Natural killer cell (primary cell): ENCODE results near the gene IDH3B. TPM values are rescaled to one million over a fixed set of nuclear protein-coding genes. Genes with fewer than 3 reads are reported as not detected.
"Not testable (repeated sequence)": the region's sequence is repeated elsewhere in the genome, so short reads cannot be mapped to it uniquely, and the experiment has no call there.

Source experiments
- ATAC-seq, 3 donors: fragments of 150-1000 bp in 2 of 3; fragments of 200-7000 bp in 1 of 3; cut with Tn5 transposase; 1 replicate in 1 of 3; 2 replicates in 2 of 3; pipeline ENCODE4 v1.10.0; 2021; ENCODE audit warnings: mild to moderate bottlenecking in 2 of 3, moderate library complexity in 2 of 3
- DNase-seq, 2 donors: peaks; one replicate each; pipeline versions ENCODE4 v3.0.0 to v3.0.0-alpha.2; 2013 to 2021; ENCODE audit warnings: mixed read lengths in 1 of 2
- H3K27ac ChIP-seq: one replicate; pipeline ENCODE4 v1.5.1; 2013; ENCODE audit warnings: mild to moderate bottlenecking, low read length
- H3K27me3 ChIP-seq: one replicate; pipeline ENCODE4 v1.6.1; 2013; ENCODE audit warnings: low read length; ENCODE audit not compliant: control insufficient read depth, insufficient read depth
- H3K36me3 ChIP-seq: one replicate; pipeline ENCODE4 v1.6.1; 2013; ENCODE audit warnings: low read length; ENCODE audit not compliant: control insufficient read depth, insufficient read depth
- H3K4me1 ChIP-seq: one replicate; pipeline ENCODE4 v1.6.1; 2013; ENCODE audit warnings: low read length; ENCODE audit not compliant: control insufficient read depth, insufficient read depth
- H3K4me3 ChIP-seq: one replicate; pipeline ENCODE4 v1.5.1; 2013; ENCODE audit warnings: low read length
- H3K9me3 ChIP-seq: one replicate; pipeline ENCODE4 v1.6.1; 2013; ENCODE audit warnings: low read length; ENCODE audit not compliant: control insufficient read depth, insufficient read depth
- H3K27ac Mint-ChIP-seq, 2 donors: one replicate each; pipeline ENCODE4 v1.8.0; 2022; ENCODE audit warnings: mild to moderate bottlenecking in 2 of 2, mixed read lengths in 2 of 2, moderate library complexity in 1 of 2
- H3K27me3 Mint-ChIP-seq, 2 donors: one replicate each; pipeline ENCODE4 v1.8.0; 2022; ENCODE audit warnings: low read depth in 2 of 2, mixed read lengths in 2 of 2
- H3K36me3 Mint-ChIP-seq: one replicate; pipeline ENCODE4 v1.8.0; 2022; ENCODE audit warnings: mixed read lengths
- H3K4me1 Mint-ChIP-seq, 2 donors: one replicate each; pipeline ENCODE4 v1.8.0; 2022; ENCODE audit warnings: mixed read lengths in 2 of 2
- H3K4me3 Mint-ChIP-seq: one replicate; pipeline ENCODE4 v1.8.0; 2022; ENCODE audit warnings: mild to moderate bottlenecking, moderate library complexity, mixed read lengths
- H3K9me3 Mint-ChIP-seq, 2 donors: one replicate each; pipeline ENCODE4 v1.8.0; 2022; ENCODE audit warnings: mixed read lengths in 2 of 2
- WGBS: methylation state at CpG from one replicate; pipeline ENCODE4 v1.1.7; 2013; ENCODE audit warnings: missing lambda C conversion rate; ENCODE audit not compliant: insufficient coverage; 5-methylcytosine and 5-hydroxymethylcytosine counted together
- intact Hi-C: fragments of 100-400 bp; cut with micrococcal nuclease; formaldehyde crosslinking; loops from one replicate; pipeline ENCODE4 v1.14.2; 2022
- total RNA-seq, 4 donors: library from RNA; stranded (reverse); fragments of 120-200 nt in 1 of 4; gene quantifications; one replicate each; pipeline versions ENCODE4 v1.2.3 to v1.2.4, GENCODE V29; 2013 to 2022
- TF ChIP-seq, protein P1 (sequence below): fragments of 200-600 bp; IDR thresholded peaks from one replicate; pipeline ENCODE4 v1.8.0; 2022; ENCODE audit warnings: antibody characterized with exemption

IDH3B gene
- total RNA-seq, 3 donors from 2014 or later (not counting 1 experiment from before 2014, with no cell fraction given), result 149 to 161 (median 153) TPM

DNA sequence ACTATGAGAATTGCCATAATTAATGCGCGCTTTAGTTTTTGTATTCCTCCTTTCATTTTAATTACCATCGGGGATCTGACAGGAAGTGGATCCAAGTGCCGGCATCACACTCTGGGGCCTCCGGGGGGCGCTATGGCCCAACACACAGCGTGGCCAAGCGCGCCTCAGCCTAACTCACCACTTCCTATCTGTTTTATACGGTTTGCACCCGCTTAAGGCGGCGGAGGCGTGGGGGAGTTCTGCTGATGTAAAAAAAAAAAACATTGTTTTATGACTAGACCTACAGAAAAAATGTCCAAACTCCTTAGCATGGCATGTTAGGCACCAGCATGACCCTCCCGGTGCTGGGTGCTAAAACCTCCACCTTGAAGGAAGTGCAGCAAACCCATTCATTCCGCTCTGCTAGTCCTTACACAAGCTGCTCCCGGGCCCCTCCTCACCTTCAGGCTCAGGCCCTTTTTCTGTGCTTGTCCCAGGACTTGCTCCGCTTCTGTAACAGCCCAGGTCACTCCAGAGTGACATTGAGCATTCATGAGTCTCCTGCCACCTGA is 24.1 kb upstream of the IDH3B start:
- no peak overlapping the region for H3K4me3 ChIP-seq
- no peaks in the 10 kb centered on the region for H3K36me3 ChIP-seq
- H3K4me1 ChIP-seq, result peaks cover 28% of the 10 kb centered on the region
- peak overlapping the region; percentile 31 for H3K27ac ChIP-seq
- H3K9me3 ChIP-seq, result no peaks in the 10 kb centered on the region
- DNase-seq (peak; percentile 85 to 92), ATAC-seq (peak; percentile 87 to 97 (median 89))
- H3K36me3 Mint-ChIP-seq, result no peaks in the 10 kb centered on the region
- H3K27me3 ChIP-seq, result peaks cover 3% of the 10 kb centered on the region
- H3K27ac Mint-ChIP-seq, result peak overlapping the region; percentile 77 to 80
- H3K4me3 Mint-ChIP-seq, result peak overlapping the region; percentile 69
- intact Hi-C loops, result loop anchor here (1.0 kb wide), 5 partner anchors 24 to 313 kb away; partner anchors contain the start of gene IDH3B
- no peaks in the 10 kb centered on the region for H3K9me3 Mint-ChIP-seq
- 16% methylated on average over 15 of the region's 18 CpGs for WGBS
- peaks cover 32 to 41% of the 10 kb centered on the region in 2 donors for H3K4me1 Mint-ChIP-seq
- peaks cover 4 to 13% of the 10 kb centered on the region in 2 donors for H3K27me3 Mint-ChIP-seq
- TF ChIP-seq, protein P1, sequence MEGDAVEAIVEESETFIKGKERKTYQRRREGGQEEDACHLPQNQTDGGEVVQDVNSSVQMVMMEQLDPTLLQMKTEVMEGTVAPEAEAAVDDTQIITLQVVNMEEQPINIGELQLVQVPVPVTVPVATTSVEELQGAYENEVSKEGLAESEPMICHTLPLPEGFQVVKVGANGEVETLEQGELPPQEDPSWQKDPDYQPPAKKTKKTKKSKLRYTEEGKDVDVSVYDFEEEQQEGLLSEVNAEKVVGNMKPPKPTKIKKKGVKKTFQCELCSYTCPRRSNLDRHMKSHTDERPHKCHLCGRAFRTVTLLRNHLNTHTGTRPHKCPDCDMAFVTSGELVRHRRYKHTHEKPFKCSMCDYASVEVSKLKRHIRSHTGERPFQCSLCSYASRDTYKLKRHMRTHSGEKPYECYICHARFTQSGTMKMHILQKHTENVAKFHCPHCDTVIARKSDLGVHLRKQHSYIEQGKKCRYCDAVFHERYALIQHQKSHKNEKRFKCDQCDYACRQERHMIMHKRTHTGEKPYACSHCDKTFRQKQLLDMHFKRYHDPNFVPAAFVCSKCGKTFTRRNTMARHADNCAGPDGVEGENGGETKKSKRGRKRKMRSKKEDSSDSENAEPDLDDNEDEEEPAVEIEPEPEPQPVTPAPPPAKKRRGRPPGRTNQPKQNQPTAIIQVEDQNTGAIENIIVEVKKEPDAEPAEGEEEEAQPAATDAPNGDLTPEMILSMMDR, result peak; percentile 90

GRCh38 chr20:2687514-2687913 is 23.5 kb upstream of the IDH3B start:
- H3K4me3 ChIP-seq, result no peak overlapping the region
- Mint-ChIP-seq H3K36me3 (no peaks in the 10 kb centered on the region), H3K4me3 (no peak overlapping the region), H3K4me1 (peaks cover 32 to 41% of the 10 kb centered on the region in 2 donors), H3K27me3 (peaks cover 10 to 13% of the 10 kb centered on the region in 2 donors), H3K9me3 (no peaks in the 10 kb centered on the region), H3K27ac (peak overlapping the region; percentile 77 to 80)
- H3K27ac ChIP-seq, result peak overlapping the region; percentile 22
- TF ChIP-seq, protein P1, result no peak
- no peaks in the 10 kb centered on the region for H3K36me3 ChIP-seq
- peaks cover 3% of the 10 kb centered on the region for H3K27me3 ChIP-seq
- no peaks in the 10 kb centered on the region for H3K9me3 ChIP-seq
- H3K4me1 ChIP-seq, result peaks cover 28% of the 10 kb centered on the region
- WGBS, result 65% methylated on average over 5 of the region's 6 CpGs
- DNase-seq (no peak), ATAC-seq (no peak)
- intact Hi-C loops, result no loop called here

GRCh38 chr20:2684817-2685216 is 20.8 kb upstream of the IDH3B start:
- H3K9me3 ChIP-seq, H3K4me3 Mint-ChIP-seq, H3K36me3 ChIP-seq, H3K27ac ChIP-seq, H3K36me3 Mint-ChIP-seq, H3K27me3 ChIP-seq, H3K9me3 Mint-ChIP-seq, H3K4me3 ChIP-seq, DNase-seq, intact Hi-C loops, H3K27ac Mint-ChIP-seq: not testable (repeated sequence)
- H3K4me1 ChIP-seq, result peaks cover 21% of the 10 kb centered on the region
- ATAC-seq, result peak in 2 of 3 donors; percentile 35
- WGBS, result 13% methylated on average over 1 of the region's 4 CpGs
- peaks cover 16 to 22% of the 10 kb centered on the region in 2 donors for H3K4me1 Mint-ChIP-seq
- peaks cover 9 to 20% of the 10 kb centered on the region in 2 donors for H3K27me3 Mint-ChIP-seq

GRCh38 chr20:2682040-2682439 is 18.0 kb upstream of the IDH3B start:
- H3K36me3 ChIP-seq, H3K4me3 ChIP-seq, intact Hi-C loops, H3K4me1 ChIP-seq, H3K4me3 Mint-ChIP-seq, DNase-seq, H3K27me3 ChIP-seq, H3K36me3 Mint-ChIP-seq, H3K9me3 Mint-ChIP-seq, ATAC-seq, H3K27ac ChIP-seq, H3K27ac Mint-ChIP-seq, H3K9me3 ChIP-seq, H3K4me1 Mint-ChIP-seq: not testable (repeated sequence)
- WGBS, result 91% methylated on average over 3 of the region's 3 CpGs
- peaks cover 9 to 20% of the 10 kb centered on the region in 2 donors for H3K27me3 Mint-ChIP-seq
